ENCODE results near the gene LRRK1.

DNA sequence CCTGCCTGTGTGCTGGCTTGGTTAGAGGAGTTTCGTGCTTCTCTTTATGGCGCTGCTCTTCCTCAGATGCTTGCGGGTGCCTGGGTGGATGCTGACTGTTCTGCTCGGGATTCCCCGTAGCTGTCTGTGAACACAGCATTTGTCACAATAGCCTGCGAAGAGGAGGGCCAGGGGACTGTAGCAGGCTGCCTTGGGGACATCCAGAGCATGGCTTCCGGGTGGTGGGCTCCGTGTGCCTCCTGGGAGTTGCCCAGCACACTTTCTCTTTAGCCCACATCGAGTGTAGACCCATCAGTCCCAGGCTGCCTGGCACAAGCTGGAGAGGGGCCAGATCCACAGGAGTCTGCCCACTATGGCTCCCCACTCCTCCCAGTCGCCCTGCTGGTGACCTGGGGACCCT lies 22.4 kb downstream of the LRRK1 start:
- TF ChIP-seq CTCF (IDR thresholded peaks at IDR 0.05) (no peak), EZH2 (IDR thresholded peaks at IDR 0.05) (no peak), EZH2phosphoT487 (IDR thresholded peaks at IDR 0.05) (no peak)

Data from neural progenitor cell (in vitro differentiated cells).